Thyroid gland (tissue), 4 donors: ENCODE results near the gene LRP3.

Experiments used
- CTCF ChIP-seq, 6 experiments: fragments of 200-600 bp in 3 of 6; fragments of 450-650 bp in 3 of 6; sonication (generic) in 3 of 6; IDR thresholded peaks; one replicate each; pipeline ENCODE4 v1.5.1; 2016 to 2019; ENCODE audit warnings: antibody characterized with exemption in 6 of 6, mild to moderate bottlenecking in 2 of 6, inconsistent platforms in 1 of 6, moderate library complexity in 1 of 6
- POLR2A ChIP-seq, 2 donors: fragments of 450-650 bp; IDR thresholded peaks; one replicate each; pipeline ENCODE4 v1.6.1; 2017; ENCODE audit warnings: antibody characterized with exemption in 2 of 2, mild to moderate bottlenecking in 2 of 2, moderate library complexity in 1 of 2

GRCh38 chr19:33175156-33175782 lies 18.9 kb upstream of the LRP3 start:
- TF ChIP-seq CTCF (IDR thresholded peaks at IDR 0.05) (no peak), POLR2A (IDR thresholded peaks at IDR 0.05) (no peak)
